ENCODE results near the gene SCUBE1.

Gene SCUBE1

GRCh38 chr22:43208703-43209522 is 134.3 kb downstream of the SCUBE1 start:
- Histone ChIP-seq H3K4me3 (ENCODE audit: low read depth, low read length, poor library complexity, severe bottlenecking) (no peak overlapping the region), H3K4me1 (ENCODE audit: insufficient read depth, low read length, severe bottlenecking) (no peaks in the 10 kb centered on the region), H3K4me2 (ENCODE audit: low read length) (no peak overlapping the region), H3K27ac (ENCODE audit: low read depth, low read length, poor library complexity, severe bottlenecking) (no peak overlapping the region), H3K9ac (ENCODE audit: low read length) (no peak overlapping the region), H3K36me3 (ENCODE audit: insufficient read depth, low read length) (no peaks in the 10 kb centered on the region), H3K27me3 (ENCODE audit: insufficient read depth, low read length) (0 out of 2 replicates have a peak, but pooled peaks cover 5% of the 10 kb centered on the region), H2AFZ (ENCODE audit: low read length) (no peak overlapping the region), H3K9me3 (ENCODE audit: low read length) (no peaks in the 10 kb centered on the region), H3K79me2 (ENCODE audit: insufficient read depth, low read length) (no peaks in the 10 kb centered on the region), H3F3A (ENCODE audit: insufficient read depth, low read length) (no peaks in the 10 kb centered on the region), H3K9me2 (ENCODE audit: low read depth, low read length) (no peaks in the 10 kb centered on the region), H4K20me1 (ENCODE audit: insufficient read depth, low read length) (no peaks in the 10 kb centered on the region)
- TF ChIP-seq EZH2 (IDR thresholded peaks at IDR 0.05; ENCODE audit: borderline replicate concordance, low read length) = no peak
- no peak for TF ChIP-seq CTCF (IDR thresholded peaks at IDR 0.05; ENCODE audit: low read length)

- Histone ChIP-seq H2AFZ (ENCODE audit: low read length) (no peak overlapping the region), H3K9me2 (ENCODE audit: low read depth, low read length) (no peaks in the 10 kb centered on the region), H4K20me1 (ENCODE audit: insufficient read depth, low read length) (no peaks in the 10 kb centered on the region), H3K4me1 (ENCODE audit: insufficient read depth, low read length, severe bottlenecking) (no peaks in the 10 kb centered on the region), H3K27me3 (ENCODE audit: insufficient read depth, low read length) (0 out of 2 replicates have a peak, but pooled peaks cover 5% of the 10 kb centered on the region), H3F3A (ENCODE audit: insufficient read depth, low read length) (no peaks in the 10 kb centered on the region), H3K79me2 (ENCODE audit: insufficient read depth, low read length) (no peaks in the 10 kb centered on the region), H3K4me3 (ENCODE audit: low read depth, low read length, poor library complexity, severe bottlenecking) (no peak overlapping the region), H3K9me3 (ENCODE audit: low read length) (no peaks in the 10 kb centered on the region), H3K4me2 (ENCODE audit: low read length) (no peak overlapping the region), H3K9ac (ENCODE audit: low read length) (no peak overlapping the region), H3K27ac (ENCODE audit: low read depth, low read length, poor library complexity, severe bottlenecking) (no peak overlapping the region), H3K36me3 (ENCODE audit: insufficient read depth, low read length) (no peaks in the 10 kb centered on the region)
- TF ChIP-seq EZH2 (IDR thresholded peaks at IDR 0.05; ENCODE audit: borderline replicate concordance, low read length) (no peak), CTCF (IDR thresholded peaks at IDR 0.05; ENCODE audit: low read length) (no peak)
These were observed 135.1 kb downstream of the SCUBE1 start for GRCh38 chr22:43207849-43208702.

GRCh38 chr22:43207386-43207785 is 135.8 kb downstream of the SCUBE1 start:
- TF ChIP-seq EZH2 (IDR thresholded peaks at IDR 0.05; ENCODE audit: borderline replicate concordance, low read length) (no peak), CTCF (IDR thresholded peaks at IDR 0.05; ENCODE audit: low read length) (no peak)
- Histone ChIP-seq H3K4me3 (ENCODE audit: low read depth, low read length, poor library complexity, severe bottlenecking) (no peak overlapping the region), H2AFZ (ENCODE audit: low read length) (no peak overlapping the region), H3K36me3 (ENCODE audit: insufficient read depth, low read length) (no peaks in the 10 kb centered on the region), H3K27ac (ENCODE audit: low read depth, low read length, poor library complexity, severe bottlenecking) (no peak overlapping the region), H4K20me1 (ENCODE audit: insufficient read depth, low read length) (no peaks in the 10 kb centered on the region), H3K27me3 (ENCODE audit: insufficient read depth, low read length) (0 out of 2 replicates have a peak, but pooled peaks cover 5% of the 10 kb centered on the region), H3K4me1 (ENCODE audit: insufficient read depth, low read length, severe bottlenecking) (no peaks in the 10 kb centered on the region), H3K4me2 (ENCODE audit: low read length) (no peak overlapping the region), H3K9me3 (ENCODE audit: low read length) (no peaks in the 10 kb centered on the region), H3F3A (ENCODE audit: insufficient read depth, low read length) (no peaks in the 10 kb centered on the region), H3K9ac (ENCODE audit: low read length) (no peak overlapping the region), H3K9me2 (ENCODE audit: low read depth, low read length) (no peaks in the 10 kb centered on the region), H3K79me2 (ENCODE audit: insufficient read depth, low read length) (no peaks in the 10 kb centered on the region)

Data from OCI-LY1 (cell line).